Lower lobe of right lung (tissue), 2 donors: Measurements from ENCODE around the gene PRDX5. TPM values are rescaled to one million over a fixed set of nuclear protein-coding genes. Genes with fewer than 3 reads are reported as not detected.

Source experiments
- ATAC-seq, 2 donors: fragments of 200-7000 bp; cut with Tn5 transposase; one replicate each; pipeline ENCODE4 v1.9.1; 2020 to 2022; ENCODE audit warnings: mild to moderate bottlenecking in 2 of 2, moderate library complexity in 2 of 2
- DNase-seq: peaks from one replicate; pipeline ENCODE4 v3.0.0-alpha.2; 2020
- H3K27ac ChIP-seq: fragments of 200-600 bp; one replicate; pipeline ENCODE4 v1.8.0; 2022
- H3K27me3 ChIP-seq: fragments of 200-600 bp; one replicate; pipeline ENCODE4 v1.8.0; 2022; ENCODE audit warnings: low read depth
- H3K36me3 ChIP-seq: fragments of 200-600 bp; one replicate; pipeline ENCODE4 v1.8.0; 2022; ENCODE audit warnings: mild to moderate bottlenecking
- H3K4me1 ChIP-seq: fragments of 200-600 bp; one replicate; pipeline ENCODE4 v1.8.0; 2022
- H3K4me3 ChIP-seq: fragments of 200-600 bp; one replicate; pipeline ENCODE4 v1.8.0; 2022; ENCODE audit warnings: mild to moderate bottlenecking
- H3K9me3 ChIP-seq: fragments of 200-600 bp; one replicate; pipeline ENCODE4 v1.8.0; 2022
- intact Hi-C: fragments of 100-400 bp; cut with DNase I; formaldehyde crosslinking; loops from one replicate; pipeline ENCODE4 v1.11.0; 2022
- total RNA-seq: library from RNA; stranded (reverse); fragmentation: NEBNext Ultra II Directional; extraction: Animal tissue kit (Norgen Biotek cat#: 25700); gene quantifications from one replicate; pipeline ENCODE4 v1.2.1, GENCODE V29; 2021
- TF ChIP-seq, protein P1 (sequence below): fragments of 200-600 bp; IDR thresholded peaks from one replicate; pipeline ENCODE4 v1.8.0; 2022; ENCODE audit warnings: antibody characterized with exemption, mild to moderate bottlenecking
- donor health status: DM: no; HTN: yes; CAD: no; lungs with severe emphysema.

Gene PRDX5
- total RNA-seq, 1 donor from 2014 or later, result 203 TPM

- Histone ChIP-seq H3K27me3 (no peaks in the 10 kb centered on the region), H3K4me1 (peaks cover 43% of the 10 kb centered on the region), H3K36me3 (peaks cover 20% of the 10 kb centered on the region), H3K4me3 (no peak overlapping the region), H3K9me3 (no peaks in the 10 kb centered on the region), H3K27ac (peak overlapping the region; percentile 90)
- ATAC-seq (no peak), DNase-seq (no peak)
- TF ChIP-seq, protein P1, sequence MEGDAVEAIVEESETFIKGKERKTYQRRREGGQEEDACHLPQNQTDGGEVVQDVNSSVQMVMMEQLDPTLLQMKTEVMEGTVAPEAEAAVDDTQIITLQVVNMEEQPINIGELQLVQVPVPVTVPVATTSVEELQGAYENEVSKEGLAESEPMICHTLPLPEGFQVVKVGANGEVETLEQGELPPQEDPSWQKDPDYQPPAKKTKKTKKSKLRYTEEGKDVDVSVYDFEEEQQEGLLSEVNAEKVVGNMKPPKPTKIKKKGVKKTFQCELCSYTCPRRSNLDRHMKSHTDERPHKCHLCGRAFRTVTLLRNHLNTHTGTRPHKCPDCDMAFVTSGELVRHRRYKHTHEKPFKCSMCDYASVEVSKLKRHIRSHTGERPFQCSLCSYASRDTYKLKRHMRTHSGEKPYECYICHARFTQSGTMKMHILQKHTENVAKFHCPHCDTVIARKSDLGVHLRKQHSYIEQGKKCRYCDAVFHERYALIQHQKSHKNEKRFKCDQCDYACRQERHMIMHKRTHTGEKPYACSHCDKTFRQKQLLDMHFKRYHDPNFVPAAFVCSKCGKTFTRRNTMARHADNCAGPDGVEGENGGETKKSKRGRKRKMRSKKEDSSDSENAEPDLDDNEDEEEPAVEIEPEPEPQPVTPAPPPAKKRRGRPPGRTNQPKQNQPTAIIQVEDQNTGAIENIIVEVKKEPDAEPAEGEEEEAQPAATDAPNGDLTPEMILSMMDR, result peak; percentile 15
- intact Hi-C loops, result no loop called here
Measured at GRCh38 chr11:64356498-64357411, 38.8 kb downstream of the PRDX5 start.

GRCh38 chr11:64357446-64357845 is 39.5 kb downstream of the PRDX5 start:
- DNase-seq, result no peak
- intact Hi-C loops, result no loop called here
- Histone ChIP-seq H3K4me1 (peaks cover 43% of the 10 kb centered on the region), H3K27ac (peak overlapping the region; percentile 90), H3K36me3 (peaks cover 27% of the 10 kb centered on the region), H3K4me3 (no peak overlapping the region), H3K9me3 (no peaks in the 10 kb centered on the region), H3K27me3 (no peaks in the 10 kb centered on the region)
- TF ChIP-seq, protein P1, result no peak
- ATAC-seq, result no peak

DNA sequence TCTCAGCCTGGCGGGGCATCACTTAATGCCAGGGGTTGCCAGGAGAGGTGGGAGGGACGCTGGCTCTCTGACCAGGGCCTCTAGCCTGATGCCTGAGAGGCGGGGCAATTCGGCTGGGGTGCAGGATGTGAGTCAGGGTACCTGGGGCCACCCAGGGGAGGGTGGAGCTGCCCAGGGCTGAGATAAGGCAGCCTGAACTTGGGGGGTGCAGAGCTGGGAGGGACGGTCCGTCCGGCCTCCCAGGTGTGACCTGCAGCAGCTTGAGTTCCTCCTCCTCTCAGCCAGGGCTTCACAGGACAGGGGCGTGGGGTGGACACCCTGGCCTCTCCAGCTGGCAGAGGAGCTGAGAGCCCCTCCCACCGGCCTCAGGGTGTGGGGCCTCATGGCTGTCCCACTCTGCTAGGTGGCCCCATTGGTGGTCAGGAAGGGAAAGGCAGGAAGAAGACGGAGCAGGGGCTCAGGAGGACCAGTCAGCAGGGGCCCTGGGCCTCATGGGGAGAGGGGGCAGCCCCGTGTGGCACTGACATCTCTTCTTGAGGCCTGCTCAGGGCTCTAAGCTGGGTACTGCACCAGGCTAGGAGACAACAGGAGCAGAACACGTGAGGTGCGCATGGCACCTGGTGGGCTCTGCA is 40.1 kb downstream of the PRDX5 start:
- H3K4me1 ChIP-seq, result peaks cover 43% of the 10 kb centered on the region
- no peaks in the 10 kb centered on the region for H3K9me3 ChIP-seq
- no peaks in the 10 kb centered on the region for H3K27me3 ChIP-seq
- intact Hi-C loops, result no loop called here
- DNase-seq (no peak), ATAC-seq (peak in 1 of 2 donors; percentile 0)
- TF ChIP-seq, protein P1, result no peak
- peak overlapping the region; percentile 91 for H3K4me3 ChIP-seq
- peaks cover 33% of the 10 kb centered on the region for H3K36me3 ChIP-seq
- peak overlapping the region; percentile 90 for H3K27ac ChIP-seq

GRCh38 chr11:64358536-64358906 is 40.6 kb downstream of the PRDX5 start:
- peaks cover 35% of the 10 kb centered on the region for H3K36me3 ChIP-seq
- TF ChIP-seq, protein P1, result no peak
- H3K4me1 ChIP-seq, result peaks cover 43% of the 10 kb centered on the region
- peak; percentile 0 to 10 for ATAC-seq
- peak overlapping the region; percentile 91 for H3K4me3 ChIP-seq
- no peak for DNase-seq
- peak overlapping the region; percentile 90 for H3K27ac ChIP-seq
- intact Hi-C loops, result no loop called here
- no peaks in the 10 kb centered on the region for H3K27me3 ChIP-seq
- no peaks in the 10 kb centered on the region for H3K9me3 ChIP-seq

DNA sequence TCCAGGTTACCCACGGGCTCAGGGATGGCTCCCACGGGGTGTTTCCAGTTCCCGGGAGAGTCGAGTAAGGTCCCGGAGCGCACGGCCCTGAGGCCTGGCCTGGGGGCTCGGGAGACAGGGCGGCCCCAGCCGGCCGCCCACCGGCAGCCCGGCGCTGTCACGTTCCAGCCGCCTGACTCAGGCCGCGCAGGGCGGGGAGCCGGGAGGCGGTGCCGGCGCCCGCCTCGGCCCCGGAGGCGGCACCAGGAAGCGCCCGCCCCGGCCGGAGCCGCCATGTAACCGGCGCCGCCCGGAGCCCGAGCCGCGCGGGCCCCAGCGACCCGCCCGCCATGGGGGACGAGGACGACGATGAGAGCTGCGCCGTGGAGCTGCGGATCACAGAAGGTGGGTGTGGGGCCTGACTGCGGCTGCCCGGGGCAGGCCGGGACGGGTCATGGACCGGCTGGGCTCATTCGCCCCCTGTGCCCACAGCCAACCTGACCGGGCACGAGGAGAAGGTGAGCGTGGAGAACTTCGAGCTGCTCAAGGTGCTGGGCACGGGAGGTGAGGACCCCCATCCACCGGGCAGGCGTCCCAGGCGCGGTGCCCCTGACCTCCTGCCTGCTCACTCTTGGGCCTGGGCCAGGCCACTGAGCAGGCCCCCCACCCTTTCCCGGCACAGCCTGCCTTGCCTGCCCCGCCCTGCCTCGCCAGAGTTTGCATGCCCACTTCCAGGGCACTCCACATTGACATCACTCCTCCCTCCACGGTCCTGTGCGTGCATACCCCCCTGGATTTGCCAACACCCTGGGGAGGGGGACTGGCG is 41.2 kb downstream of the PRDX5 start, which contains the start of gene RPS6KA4:
Gene RPS6KA4, plus strand, starts transcription at position 256 of the 805 bp plus-strand sequence. Its CDS starts 74 bp downstream, at position 330.
- intact Hi-C loops, result no loop called here
- ATAC-seq (peak; percentile 88 to 92), DNase-seq (peak; percentile 74)
- Histone ChIP-seq H3K4me3 (peak within 1 kb of the TSS; percentile 91), H3K36me3 (peaks cover 39% of the 10 kb centered on the region), H3K27ac (peak within 1 kb of the TSS; percentile 90), H3K27me3 (no peaks in the 10 kb centered on the region), H3K9me3 (no peaks in the 10 kb centered on the region), H3K4me1 (peaks cover 43% of the 10 kb centered on the region)
- TF ChIP-seq, protein P1, result no peak
